Stimulated activated CD4-positive, alpha-beta T cell treated with anti-CD3 and anti-CD28 coated beads, Interleukin-1b, Interleukin-23, amount 100 ng/mL, for 24 hours (primary cell): ENCODE results near the gene MLLT10.
"Not testable (repeated sequence)": the region's sequence is repeated elsewhere in the genome, so short reads cannot be mapped to it uniquely, and the experiment has no call there.

Experiments
- DNase-seq, 4 experiments: peaks; one replicate each; pipeline ENCODE4 v3.0.0-alpha.2; 2020; ENCODE audit warnings: low read depth in 4 of 4, low spot score in 1 of 4

The MLLT10 gene

DNA sequence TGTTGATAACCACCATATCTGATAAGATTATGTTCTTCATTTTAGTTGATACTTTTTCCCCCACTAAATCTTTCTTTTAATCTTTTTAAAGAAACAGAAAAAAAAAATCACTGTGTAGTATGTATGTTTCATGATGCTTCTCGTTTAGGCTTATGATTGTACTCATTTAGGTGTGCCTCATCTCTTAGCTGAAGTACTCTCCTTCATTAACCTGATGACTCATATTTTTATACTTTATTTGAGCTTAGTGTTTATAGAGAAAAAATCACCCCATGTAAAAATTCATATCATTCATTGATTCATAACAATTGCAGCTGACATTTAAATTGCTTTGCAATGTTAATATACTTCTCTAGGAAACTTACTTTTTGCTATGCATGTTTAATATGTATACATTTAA is 158.9 kb downstream of the MLLT10 start:
- no peak for DNase-seq

DNA sequence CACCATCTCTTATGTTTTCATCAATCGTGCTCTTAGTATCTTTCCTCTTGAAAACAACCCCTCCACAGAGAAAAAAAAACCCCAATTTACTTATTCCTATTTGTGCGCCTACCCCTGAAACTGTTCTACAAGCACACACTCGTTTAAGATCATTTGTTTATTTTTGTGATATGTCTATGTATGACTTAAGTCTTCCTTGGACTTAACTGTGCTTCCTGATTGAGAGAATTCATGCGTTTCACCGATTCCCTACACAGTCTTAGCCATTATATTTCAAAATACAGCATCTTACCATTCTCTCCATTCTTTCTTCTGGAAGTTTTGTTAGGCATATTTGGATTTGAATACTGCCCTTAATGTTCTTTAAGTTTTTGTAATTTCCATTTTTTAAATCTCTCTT is 159.4 kb downstream of the MLLT10 start:
- DNase-seq = no peak

DNA sequence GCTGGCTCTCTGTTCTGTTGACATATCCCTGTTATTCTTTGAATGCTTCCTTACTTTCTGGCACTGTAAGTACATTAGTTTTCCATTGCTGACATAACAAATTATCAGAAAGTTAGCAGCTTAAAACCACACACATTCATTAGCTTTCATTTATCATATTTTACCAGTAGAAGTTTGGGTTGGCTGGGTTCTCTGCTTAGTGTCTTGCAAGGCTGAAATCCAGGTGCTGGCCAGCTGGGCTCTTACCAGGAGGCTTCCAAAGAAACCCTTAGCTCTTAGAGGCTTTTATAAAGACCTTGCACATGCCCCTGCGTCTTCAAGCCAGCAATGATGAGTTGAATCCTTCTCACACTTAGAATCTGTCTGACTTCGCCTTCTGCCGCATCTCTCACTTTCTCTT is 160.6 kb downstream of the MLLT10 start:
- DNase-seq = no peak

DNA sequence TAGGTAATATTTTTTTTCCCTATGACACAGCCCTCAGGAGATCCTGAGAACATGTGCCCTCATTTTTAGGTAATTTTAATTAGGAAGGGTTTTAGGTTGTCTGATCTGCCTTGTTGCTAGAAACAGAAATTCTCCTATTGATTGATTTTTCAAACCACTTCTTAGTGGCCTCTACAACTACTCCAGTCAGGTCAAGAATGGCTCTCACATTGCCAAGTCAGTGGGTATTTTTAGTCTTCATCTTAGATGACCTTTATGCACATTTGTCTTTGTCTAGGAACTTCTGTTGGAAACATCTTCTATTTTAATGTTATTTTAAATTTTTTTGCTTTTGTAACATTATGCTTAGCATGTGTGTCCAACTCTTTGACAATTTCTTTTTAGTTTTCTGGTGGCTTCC is 162.3 kb downstream of the MLLT10 start:
- DNase-seq = no peak

DNA sequence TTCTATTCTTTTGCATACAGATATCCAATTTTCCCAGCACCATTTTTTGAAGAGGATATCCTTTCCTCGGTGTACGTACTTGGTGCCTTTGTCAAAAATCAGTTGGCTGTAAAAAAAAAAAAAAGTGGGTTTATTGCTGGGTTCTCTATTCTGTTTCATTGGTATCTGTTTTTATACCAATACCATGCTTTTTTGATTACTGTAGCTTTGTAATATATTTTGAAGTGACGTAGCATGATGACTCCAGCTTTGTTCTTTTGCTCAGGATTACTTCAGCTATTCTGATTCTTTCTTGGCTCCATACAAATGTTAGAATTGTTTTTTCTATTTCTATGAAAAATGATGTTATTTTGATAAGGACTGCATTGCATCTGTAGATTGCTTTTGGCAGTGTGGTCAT is 165.5 kb downstream of the MLLT10 start:
- DNase-seq = no peak

DNA sequence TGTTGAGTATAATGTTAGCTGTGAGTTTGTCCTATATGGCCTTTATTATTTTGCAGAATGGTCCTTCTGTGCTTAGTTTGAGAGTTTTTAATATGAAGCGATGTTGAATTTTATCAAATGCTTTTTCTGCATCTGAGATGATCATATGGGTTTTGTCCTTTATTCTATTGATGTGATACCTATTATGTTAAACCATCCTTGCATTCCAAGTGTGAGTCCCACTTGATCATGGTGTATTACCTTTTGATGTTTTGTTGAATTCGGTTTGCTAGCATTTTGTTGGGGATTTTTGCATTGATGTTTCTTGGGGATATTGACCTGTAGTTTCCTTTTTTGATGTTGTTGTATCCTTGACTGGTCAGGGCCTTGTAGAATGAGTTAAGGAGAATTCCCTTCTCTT is 166.4 kb downstream of the MLLT10 start:
- DNase-seq = no peak

DNA sequence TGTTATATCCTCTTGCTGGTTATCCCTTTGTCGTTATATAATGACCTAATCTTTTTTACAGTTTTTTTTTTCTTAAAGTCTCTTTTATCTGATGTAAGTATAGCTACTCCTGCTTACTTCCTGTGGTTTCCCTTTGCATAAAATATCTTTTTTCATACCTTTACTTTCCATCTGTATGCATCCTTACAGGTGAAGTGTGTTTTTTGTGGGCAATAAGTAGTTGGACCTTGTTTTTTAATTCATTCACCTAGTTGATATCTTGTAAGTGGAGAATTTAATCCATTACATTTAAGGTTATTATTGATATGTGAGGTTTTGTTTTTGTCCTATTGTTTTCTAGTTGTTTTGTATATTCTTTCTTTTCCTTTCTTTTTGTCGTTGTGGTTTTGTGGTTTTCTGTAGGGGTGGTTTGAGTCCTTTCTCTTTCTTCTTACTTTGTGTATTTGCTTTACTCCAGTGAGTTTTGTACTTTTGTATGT is 168.6 kb downstream of the MLLT10 start:
- no peak for DNase-seq

DNA sequence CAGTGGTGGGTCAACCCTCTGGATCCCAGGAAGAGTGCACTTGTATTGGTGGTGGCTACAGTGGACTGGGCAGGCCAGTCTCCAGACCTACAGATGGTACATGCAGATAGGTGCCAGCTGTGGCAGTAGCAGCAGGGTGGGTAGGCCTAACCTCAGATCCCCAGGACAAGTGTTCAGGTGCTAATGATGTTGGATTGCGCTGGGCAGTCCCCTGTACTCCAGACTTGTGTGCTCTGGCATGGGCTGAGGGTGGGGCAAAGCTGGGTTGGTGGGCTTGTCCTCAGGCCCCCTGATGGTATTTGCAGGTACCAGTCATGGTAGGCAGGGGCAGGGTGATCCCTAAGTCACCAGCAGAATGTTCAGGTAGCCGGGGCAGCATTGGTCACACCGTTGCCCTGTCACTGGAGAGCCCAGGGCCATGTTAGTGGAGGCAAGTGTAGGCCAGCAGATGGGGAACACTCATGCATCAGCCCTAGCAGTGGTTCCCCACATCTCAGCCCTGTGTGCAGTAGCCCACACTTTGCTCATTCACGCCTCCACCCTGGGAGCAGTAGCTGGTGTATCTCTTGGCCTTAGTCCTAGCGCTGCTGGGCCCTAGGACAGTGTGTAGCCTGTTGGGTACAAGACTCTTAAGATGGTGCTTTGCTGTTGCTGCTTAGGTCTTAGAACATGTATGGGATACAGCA is 171.3 kb downstream of the MLLT10 start:
- DNase-seq = no peak

DNA sequence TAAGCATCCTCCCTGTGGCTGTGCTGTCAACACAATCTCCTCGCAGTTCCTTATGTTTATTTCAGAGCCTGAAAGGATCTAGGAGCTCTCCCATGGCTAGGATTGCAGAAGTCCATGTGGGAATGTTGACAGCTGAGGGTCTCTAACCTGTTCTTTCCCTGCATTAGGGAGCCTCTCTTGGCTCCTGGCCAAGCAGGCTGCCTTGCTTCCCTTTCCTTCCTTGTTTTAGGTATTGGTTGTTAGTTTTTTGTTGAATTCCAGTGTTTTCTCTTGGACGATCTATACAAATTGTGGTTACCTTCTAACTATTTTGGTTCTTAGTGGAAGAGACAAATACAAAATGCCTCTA is 171.8 kb downstream of the MLLT10 start:
- DNase-seq = no peak

DNA sequence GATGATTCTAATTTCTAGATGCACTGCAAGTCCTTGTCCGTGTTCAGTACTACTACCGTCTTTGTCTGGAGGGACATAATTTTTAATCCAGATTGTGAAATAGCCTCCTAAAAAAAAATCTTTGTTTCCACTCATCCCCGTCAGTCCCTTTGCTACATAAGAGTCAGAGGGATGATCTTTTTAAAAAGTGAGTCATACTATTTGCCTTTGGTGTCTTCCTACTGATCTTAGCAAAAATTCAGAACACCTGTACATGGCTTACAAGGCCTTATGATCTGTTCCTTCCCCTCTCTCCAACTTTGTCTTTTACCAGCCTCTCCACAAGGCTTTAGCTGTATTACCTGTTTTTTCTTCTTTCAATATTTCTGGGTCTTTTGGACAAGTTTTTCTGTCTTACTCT is 173.5 kb downstream of the MLLT10 start:
- DNase-seq = no peak

DNA sequence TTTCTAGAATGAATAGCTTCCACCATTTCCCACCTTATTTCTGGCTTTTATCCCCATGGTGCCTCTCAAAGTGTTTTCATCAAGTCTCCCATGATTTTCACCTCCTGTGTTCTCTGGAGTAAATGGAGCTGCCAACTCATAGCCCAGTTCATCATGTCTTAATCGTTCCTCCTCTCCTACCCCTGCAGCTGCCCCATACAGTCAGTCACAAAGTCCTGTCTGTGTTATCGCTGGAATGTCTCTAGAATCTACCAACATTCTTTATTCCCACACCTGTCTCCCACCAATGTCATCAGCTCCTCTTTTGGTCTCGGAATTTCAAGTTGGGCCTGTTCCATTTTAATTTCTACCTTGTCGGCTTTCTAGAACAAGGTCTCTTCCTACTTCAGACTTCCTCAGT is 178.9 kb downstream of the MLLT10 start:
- no peak for DNase-seq

DNA sequence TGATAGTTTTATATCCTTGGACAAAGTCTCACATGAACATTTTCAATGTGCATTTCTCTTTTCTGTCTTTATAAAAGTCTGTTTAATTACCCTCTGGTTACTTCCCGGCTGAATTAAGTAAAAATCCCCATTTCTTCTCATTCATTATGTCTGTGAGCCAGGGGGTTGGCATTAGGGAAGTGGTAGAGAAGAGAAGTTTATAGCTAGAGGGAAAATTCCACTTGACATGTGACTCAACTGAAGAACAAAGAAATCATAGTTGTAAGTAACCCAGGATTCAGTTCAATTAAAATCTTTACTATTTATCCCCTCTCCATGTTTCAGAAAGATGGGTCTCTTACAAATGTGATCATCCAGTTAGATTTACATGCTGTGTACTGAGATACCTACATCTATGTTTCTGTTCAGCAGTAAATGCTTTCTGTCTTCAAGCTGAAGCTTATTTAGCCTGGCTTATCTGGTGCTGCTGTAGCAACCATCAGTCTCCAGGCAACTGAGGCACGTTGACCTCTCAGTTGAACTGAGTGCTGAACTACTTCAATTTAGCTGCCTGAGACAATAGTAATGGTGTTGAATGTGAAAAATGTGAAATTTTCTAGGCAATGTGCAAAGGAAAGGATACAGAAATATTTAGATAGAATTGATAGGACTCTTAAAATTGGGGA is 181.6 kb downstream of the MLLT10 start:
- DNase-seq = no peak

DNA sequence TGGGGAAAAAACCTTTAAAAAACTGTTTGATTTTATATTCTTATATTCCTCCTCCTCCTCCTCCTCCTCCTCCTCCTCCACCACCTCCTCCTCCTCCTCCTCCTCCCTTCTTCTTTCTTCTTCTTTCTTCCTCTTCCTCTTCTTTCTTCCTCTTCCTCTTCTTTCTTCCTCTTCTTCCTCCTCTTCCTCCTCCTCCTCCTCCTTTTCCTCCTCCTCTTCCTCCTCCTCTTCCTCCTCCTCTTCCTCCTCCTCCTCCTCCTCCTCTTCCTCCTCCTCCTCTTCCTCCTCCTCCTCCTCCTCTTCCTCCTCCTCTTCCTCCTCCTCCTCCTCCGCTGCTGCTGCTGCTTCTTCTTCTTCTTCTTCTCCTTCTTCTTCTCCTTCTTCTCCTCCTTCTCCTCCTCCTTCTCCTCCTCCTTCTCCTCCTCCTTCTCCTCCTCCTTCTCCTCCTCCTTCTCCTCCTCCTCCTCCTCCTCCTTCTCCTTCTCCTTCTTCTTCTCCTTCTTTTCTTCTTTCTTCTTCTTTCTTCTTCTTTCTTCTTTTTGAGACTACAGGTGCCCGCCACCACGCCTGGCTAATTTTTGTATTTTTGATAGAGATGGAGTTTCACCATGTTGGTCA is 183.5 kb downstream of the MLLT10 start:
- not testable (repeated sequence) for DNase-seq

DNA sequence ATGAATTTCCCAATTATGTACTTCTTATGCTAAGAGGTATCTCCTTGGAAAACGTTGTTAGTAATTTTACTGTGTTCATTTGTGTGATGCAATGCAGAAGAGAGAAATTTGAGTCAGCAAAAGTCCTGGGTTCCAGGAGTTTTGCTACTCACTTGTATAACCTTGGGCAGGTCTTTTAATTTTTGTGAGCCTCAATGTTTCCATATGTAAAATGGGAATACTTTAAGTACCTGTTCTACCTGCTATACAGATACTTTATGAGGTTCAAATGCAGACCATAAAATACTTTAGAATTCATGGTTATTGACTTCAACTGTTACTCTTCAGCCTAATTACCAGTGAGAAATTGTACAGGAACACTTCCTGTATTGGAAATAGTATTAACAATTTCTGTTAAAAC is 185.5 kb downstream of the MLLT10 start:
- no peak for DNase-seq

DNA sequence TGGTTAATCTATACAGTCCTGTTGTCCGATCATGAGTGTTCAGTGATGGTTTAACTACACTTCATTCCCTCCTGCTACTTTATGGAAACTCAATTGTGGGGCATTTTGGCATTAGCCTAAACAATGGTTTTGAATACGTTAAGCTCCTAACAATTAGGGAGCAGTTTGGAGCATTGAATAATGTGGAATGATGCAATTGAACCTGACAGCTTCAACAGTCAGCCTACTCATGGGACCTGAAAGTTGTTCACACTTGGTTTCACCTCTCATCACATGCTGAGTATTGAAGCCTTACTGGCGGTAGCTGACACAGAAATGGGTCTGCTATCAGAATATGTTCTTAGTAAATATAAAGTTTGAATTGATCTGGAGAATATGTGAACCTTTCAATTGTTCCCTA is 186.1 kb downstream of the MLLT10 start:
- DNase-seq = no peak

DNA sequence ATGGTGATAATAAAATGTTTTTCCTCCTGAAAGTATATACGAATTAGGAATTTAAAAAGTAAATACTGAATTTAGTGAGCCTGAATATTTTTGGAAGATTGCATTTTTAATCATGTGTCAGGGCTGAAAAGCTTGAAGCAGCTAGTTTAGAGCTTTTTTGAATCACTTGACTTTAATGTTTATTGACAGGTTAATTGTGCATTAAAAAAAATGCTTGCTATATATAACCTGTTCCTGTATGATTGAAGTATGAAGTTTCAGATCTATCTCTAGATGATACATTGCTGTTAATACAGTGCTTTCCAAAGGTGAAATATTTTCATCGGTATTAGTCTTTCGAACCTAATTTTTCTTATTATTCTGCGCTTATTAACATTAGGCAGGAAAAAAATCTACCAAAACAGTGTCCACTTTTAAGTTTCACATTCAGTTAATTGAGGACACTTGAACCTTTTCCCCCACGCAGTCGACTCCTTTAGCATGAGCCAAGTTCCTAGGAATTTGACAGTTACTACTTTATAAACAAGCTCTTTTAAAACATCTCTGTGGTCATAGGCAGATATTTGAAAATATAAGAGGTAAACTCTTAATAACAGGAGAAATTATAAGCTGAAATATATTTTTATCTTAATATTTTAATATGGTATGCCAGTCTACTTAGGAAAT is 187.1 kb downstream of the MLLT10 start:
- DNase-seq = no peak

DNA sequence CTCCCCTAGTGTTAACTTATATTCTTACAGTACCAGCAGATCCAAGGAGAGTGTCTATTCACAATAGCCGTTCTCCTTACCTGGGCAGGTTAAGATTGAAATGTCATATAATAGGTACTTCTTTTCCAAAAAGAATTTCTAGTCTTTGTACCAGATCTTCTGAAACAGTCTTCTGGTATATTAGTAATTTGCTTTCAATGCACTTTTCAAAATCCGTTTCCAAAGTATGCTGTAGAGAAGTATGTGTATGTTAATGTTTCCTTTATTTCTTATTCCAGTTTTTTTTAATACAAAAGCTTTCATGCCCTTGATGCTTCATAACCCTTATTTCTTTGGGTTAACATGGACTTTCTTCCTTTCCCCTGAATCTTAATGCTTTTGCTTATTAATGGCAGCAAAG is 188.2 kb downstream of the MLLT10 start:
- DNase-seq = no peak

DNA sequence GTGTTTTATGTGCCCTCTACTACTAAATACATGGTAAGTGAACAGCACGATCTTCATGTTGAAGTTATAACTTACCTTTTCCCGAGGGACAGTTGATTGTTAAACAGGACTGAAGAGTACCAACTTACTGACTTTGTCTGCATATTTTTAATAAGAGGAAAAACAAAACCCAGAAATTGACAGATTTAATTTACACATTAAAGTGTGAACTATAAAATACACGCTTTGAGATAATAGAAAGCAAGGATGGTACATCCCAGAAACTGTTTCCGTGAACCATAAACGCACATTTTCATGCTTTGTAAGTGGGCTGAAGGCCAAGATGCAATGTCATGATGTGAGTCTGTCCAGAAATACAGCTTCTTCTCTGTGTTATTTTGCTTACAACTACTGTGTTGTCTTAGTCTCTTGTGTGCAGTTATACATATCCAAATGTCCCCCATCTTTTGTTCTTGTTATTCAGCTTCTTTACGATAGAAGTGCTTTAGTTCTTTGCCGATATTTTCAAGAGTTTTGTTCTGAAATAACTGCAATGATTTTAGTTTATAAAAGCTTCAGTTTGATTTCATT is 190.1 kb downstream of the MLLT10 start:
- no peak for DNase-seq

DNA sequence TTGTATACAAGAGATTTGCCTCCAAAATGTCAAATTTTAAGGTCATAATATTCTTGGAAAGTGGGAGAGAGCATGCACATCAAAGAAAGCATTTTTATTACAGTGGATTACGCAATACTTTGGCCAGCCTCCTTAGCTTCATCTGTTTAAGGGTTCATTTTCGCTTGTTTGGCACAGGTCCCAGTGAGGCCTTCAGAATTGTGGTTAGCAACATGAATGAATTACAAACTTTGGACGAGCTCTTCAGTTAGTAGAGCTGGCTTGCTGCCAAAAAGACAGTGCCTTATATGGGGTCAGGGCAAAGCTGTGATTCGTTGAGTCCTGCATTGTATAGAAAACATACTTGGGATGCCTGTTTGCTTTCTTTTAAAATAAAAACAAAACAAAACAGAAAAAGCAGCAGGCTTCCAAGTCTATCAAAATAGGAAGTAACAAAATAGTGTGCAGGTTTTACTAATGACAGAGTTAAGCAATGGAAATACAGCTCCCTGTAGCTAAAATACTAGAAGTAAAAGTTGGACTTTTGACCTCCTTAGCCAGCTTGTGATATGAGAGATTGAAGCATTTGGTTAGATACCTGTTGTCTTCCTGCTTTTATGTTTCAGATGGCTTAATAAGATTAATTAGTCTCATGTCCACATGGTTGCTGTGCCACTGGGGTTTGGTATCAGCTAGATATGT is 190.8 kb downstream of the MLLT10 start:
- peak in 1 of 4 experiments; percentile 22 for DNase-seq

DNA sequence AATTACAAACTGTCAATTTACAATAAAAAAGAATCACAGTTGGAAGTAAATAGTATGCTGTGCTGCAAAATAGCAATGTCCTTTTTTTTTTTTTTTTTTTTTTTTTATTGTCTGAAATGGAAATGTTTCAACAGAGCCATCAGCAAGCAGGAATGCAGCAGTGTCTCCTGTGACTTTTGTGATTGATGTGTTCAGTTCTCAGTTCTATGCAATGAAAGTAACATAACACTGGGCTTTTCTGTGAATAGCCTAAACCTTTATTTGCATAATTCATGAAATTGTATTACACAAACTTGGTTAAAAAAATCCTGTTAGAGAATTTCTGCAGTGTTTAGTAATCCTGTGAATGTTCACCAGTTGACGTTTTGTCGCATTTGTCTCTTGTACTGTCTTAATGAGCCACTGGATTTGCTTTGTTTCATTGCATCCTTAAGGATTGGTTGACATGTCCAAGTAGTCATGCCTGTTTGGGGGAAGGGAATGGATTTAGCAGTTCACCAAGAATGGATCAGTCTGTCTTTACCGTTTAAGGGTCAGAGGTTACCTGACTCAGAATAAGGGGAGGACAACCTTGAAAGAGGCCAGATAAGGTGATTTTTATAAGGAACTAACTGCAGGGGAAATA is 192.7 kb downstream of the MLLT10 start:
- no peak for DNase-seq
